Esophagus squamous epithelium (tissue), 5 donors: ENCODE data around the gene RPL6. TPM values are rescaled to one million over a fixed set of nuclear protein-coding genes. Genes with fewer than 3 reads are reported as not detected.
"Not testable (repeated sequence)": the region's sequence is repeated elsewhere in the genome, so short reads cannot be mapped to it uniquely, and the experiment has no call there.

ENCODE experiments used
- DNase-seq: peaks from one replicate; lab custom pipeline; 2025; lab: John Stamatoyannopoulos, UW
- H3K27ac ChIP-seq, 4 donors: fragments of 200-600 bp; sonication (generic); one replicate each; pipeline ENCODE4 v1.5.1; 2016 to 2019; ENCODE audit warnings: mild to moderate bottlenecking in 1 of 4
- H3K27me3 ChIP-seq, 4 donors: fragments of 200-600 bp; sonication (generic); 1 replicate in 3 of 4; 2 replicates in 1 of 4; pipeline versions ENCODE4 v1.5.1 to v1.6.0; 2017 to 2021; ENCODE audit warnings: antibody characterized with exemption in 1 of 4
- H3K36me3 ChIP-seq, 3 donors: fragments of 200-600 bp; sonication (generic); one replicate each; pipeline ENCODE4 v1.5.1; 2016 to 2019
- H3K4me1 ChIP-seq, 3 donors: fragments of 200-600 bp; sonication (generic); one replicate each; pipeline ENCODE4 v1.5.1; 2017 to 2019
- H3K4me3 ChIP-seq, 4 donors: fragments of 200-600 bp; sonication (generic); 1 replicate in 3 of 4; 2 replicates in 1 of 4; pipeline ENCODE4 v1.5.1; 2016 to 2019; ENCODE audit warnings: mild to moderate bottlenecking in 2 of 4, moderate library complexity in 1 of 4
- H3K9me3 ChIP-seq, 3 donors: fragments of 200-600 bp; sonication (generic); one replicate each; pipeline ENCODE4 v1.5.1; 2016 to 2019
- CTCF ChIP-seq, 6 experiments: fragments of 450-650 bp in 4 of 6; fragments of 200-600 bp in 2 of 6; sonication (generic) in 2 of 6; IDR thresholded peaks; one replicate each; pipeline ENCODE4 v1.5.1; 2016 to 2019; ENCODE audit warnings: antibody characterized with exemption in 6 of 6, mild to moderate bottlenecking in 4 of 6, moderate library complexity in 4 of 6
- POLR2A ChIP-seq, 4 donors: fragments of 450-650 bp; IDR thresholded peaks; one replicate each; pipeline ENCODE4 v1.6.1; 2017; ENCODE audit warnings: antibody characterized with exemption in 4 of 4, mild to moderate bottlenecking in 4 of 4, moderate library complexity in 3 of 4
- WGBS, 2 donors: methylation state at CpG; one replicate each; pipeline ENCODE4 v1.1.5; 2018; 5-methylcytosine and 5-hydroxymethylcytosine counted together
- intact Hi-C: fragments of 100-400 bp; cut with DNase I; formaldehyde crosslinking; loops from one replicate; pipeline ENCODE4 v1.15.0; 2022
- total RNA-seq, 4 donors: library from RNA; depleted of rRNA; stranded (reverse); fragments of >200 nt; gene quantifications; one replicate each; pipeline ENCODE4 v1.1.0, GENCODE V29; 2016
- donor health status: DM: yes; HTN: yes; CAD: no.

Gene RPL6
- total RNA-seq, 4 donors from 2014 or later, result 1,154 to 2,029 (median 1,623) TPM

GRCh38 chr12:112450725-112451124, 41.3 kb upstream of the RPL6 start:
- WGBS, 2 donors, result 80 to 86% methylated on average over 4 of the region's 4 CpGs
- no peak for DNase-seq
- H3K27ac ChIP-seq, result no peak overlapping the region
- no peaks in the 10 kb centered on the region for H3K9me3 ChIP-seq
- intact Hi-C loops, result no loop called here
- H3K4me1 ChIP-seq, result peaks cover 0 to 7% (median 0%) of the 10 kb centered on the region in 3 donors
- H3K4me3 ChIP-seq, result no peak overlapping the region
- peaks cover 0 to 100% (median 10%) of the 10 kb centered on the region in 3 donors for H3K36me3 ChIP-seq
- H3K27me3 ChIP-seq, result no peaks in the 10 kb centered on the region
- TF ChIP-seq POLR2A (IDR thresholded peaks at IDR 0.05), result no peak
- TF ChIP-seq CTCF (IDR thresholded peaks at IDR 0.05), result no peak

- H3K27me3 ChIP-seq, DNase-seq, H3K27ac ChIP-seq, H3K9me3 ChIP-seq, H3K4me1 ChIP-seq, H3K4me3 ChIP-seq, intact Hi-C loops: not testable (repeated sequence)
- 50 to 52% methylated on average over 2 of the region's 2 CpGs for WGBS, 2 donors
- peaks cover 0 to 77% (median 10%) of the 10 kb centered on the region in 3 donors for H3K36me3 ChIP-seq
Observed at GRCh38 chr12:112448165-112448564, 38.8 kb upstream of the RPL6 start.

GRCh38 chr12:112447106-112447505, 37.7 kb upstream of the RPL6 start:
- WGBS, 2 donors, result 60 to 71% methylated on average over 3 of the region's 3 CpGs
- Histone ChIP-seq H3K27ac (no peak overlapping the region), H3K27me3 (no peaks in the 10 kb centered on the region), H3K9me3 (no peaks in the 10 kb centered on the region), H3K4me3 (no peak overlapping the region), H3K4me1 (peaks cover 0 to 7% (median 0%) of the 10 kb centered on the region in 3 donors), H3K36me3 (peaks cover 0 to 66% (median 10%) of the 10 kb centered on the region in 3 donors)
- intact Hi-C loops, result no loop called here
- TF ChIP-seq POLR2A (IDR thresholded peaks at IDR 0.05) (no peak), CTCF (IDR thresholded peaks at IDR 0.05) (no peak)
- no peak for DNase-seq

GRCh38 chr12:112446008-112446725, 36.8 kb upstream of the RPL6 start:
- H3K27ac ChIP-seq, result no peak overlapping the region
- DNase-seq, result no peak
- H3K4me3 ChIP-seq, result no peak overlapping the region
- H3K9me3 ChIP-seq, result no peaks in the 10 kb centered on the region
- 82 to 90% methylated on average over 3 of the region's 3 CpGs for WGBS, 2 donors
- H3K27me3 ChIP-seq, result no peaks in the 10 kb centered on the region
- TF ChIP-seq POLR2A (IDR thresholded peaks at IDR 0.05), result no peak
- TF ChIP-seq CTCF (IDR thresholded peaks at IDR 0.05), result no peak
- peaks cover 0 to 7% (median 0%) of the 10 kb centered on the region in 3 donors for H3K4me1 ChIP-seq
- peaks cover 0 to 57% (median 10%) of the 10 kb centered on the region in 3 donors for H3K36me3 ChIP-seq
- intact Hi-C loops, result no loop called here

- Histone ChIP-seq H3K9me3 (no peaks in the 10 kb centered on the region), H3K36me3 (peaks cover 0 to 34% (median 9%) of the 10 kb centered on the region in 3 donors), H3K4me1 (peaks cover 0 to 15% (median 0%) of the 10 kb centered on the region in 3 donors), H3K27ac (no peak overlapping the region), H3K27me3 (no peaks in the 10 kb centered on the region), H3K4me3 (no peak overlapping the region)
- intact Hi-C loops, result no loop called here
- TF ChIP-seq POLR2A (IDR thresholded peaks at IDR 0.05) (no peak), CTCF (IDR thresholded peaks at IDR 0.05) (no peak)
- WGBS, 2 donors, result 91 to 96% methylated on average over 4 of the region's 4 CpGs
- no peak for DNase-seq
Observed at GRCh38 chr12:112443916-112444315, 34.5 kb upstream of the RPL6 start.

GRCh38 chr12:112440653-112441052, 31.2 kb upstream of the RPL6 start:
- DNase-seq, H3K4me3 ChIP-seq, H3K36me3 ChIP-seq, intact Hi-C loops, H3K9me3 ChIP-seq, H3K27me3 ChIP-seq, H3K4me1 ChIP-seq, H3K27ac ChIP-seq: not testable (repeated sequence)
- 81 to 84% methylated on average over 5 to 6 of the region's 9 CpGs for WGBS, 2 donors
